Measurements from ENCODE around the gene GLCE. TPM values are rescaled to one million over a fixed set of nuclear protein-coding genes. Genes with fewer than 3 reads are reported as not detected.

The GLCE gene
- total RNA-seq, 1 donor from 2014 or later = 33.8 TPM

DNA sequence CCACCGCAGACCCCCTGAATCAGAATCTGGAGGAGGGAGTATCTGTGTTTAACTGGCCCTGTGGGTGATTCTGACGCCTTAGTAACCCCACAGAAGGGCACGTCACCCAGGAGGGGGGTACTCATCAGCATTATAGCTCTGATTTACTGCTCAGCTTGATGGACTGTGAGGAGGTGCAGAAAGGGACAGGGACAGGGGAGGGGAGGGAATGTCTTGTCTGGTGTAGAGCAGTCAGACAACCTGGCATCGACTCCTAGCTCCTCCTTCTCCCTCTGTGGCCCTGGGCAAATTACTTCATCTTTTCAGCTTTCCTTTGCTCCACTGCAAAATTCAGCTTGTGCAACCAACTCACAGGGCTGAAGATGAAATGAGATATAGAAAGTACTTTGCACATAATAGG, 42.3 kb upstream of the GLCE start:
- Mint-ChIP-seq H3K27ac (peak overlapping the region; percentile 70), H3K4me1 (ENCODE audit: unreplicated experiment) (peaks cover 46% of the 10 kb centered on the region), H3K4me3 (peak overlapping the region; percentile 9), H3K36me3 (no peaks in the 10 kb centered on the region), H3K27me3 (peaks cover 10% of the 10 kb centered on the region), H3K9me3 (peaks cover 5% of the 10 kb centered on the region)
- DNase-seq (ENCODE audit: extremely low spot score, unreplicated experiment) = no peak
- TF ChIP-seq, protein P1, sequence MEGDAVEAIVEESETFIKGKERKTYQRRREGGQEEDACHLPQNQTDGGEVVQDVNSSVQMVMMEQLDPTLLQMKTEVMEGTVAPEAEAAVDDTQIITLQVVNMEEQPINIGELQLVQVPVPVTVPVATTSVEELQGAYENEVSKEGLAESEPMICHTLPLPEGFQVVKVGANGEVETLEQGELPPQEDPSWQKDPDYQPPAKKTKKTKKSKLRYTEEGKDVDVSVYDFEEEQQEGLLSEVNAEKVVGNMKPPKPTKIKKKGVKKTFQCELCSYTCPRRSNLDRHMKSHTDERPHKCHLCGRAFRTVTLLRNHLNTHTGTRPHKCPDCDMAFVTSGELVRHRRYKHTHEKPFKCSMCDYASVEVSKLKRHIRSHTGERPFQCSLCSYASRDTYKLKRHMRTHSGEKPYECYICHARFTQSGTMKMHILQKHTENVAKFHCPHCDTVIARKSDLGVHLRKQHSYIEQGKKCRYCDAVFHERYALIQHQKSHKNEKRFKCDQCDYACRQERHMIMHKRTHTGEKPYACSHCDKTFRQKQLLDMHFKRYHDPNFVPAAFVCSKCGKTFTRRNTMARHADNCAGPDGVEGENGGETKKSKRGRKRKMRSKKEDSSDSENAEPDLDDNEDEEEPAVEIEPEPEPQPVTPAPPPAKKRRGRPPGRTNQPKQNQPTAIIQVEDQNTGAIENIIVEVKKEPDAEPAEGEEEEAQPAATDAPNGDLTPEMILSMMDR (conservative IDR thresholded peaks at IDR 0.05) = no peak

DNA sequence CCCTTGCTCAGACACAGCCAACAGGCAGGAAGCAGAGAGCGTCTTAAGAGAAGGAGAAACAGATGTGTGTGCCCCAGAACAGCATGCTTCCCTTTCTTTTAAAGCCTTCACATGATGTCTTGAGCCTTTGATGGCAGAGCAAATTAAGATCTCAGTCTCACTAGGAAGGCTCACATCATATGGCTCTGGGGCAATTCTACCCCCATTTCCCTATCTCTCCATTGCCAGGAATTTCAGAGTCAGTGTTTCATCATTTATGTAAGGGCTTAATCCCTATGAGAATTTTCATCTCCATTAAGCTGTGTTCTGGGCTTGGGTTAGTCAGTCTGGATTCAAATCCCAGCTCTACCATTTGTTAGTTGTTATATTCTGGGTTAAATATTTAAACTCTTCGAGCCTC, 41.4 kb upstream of the GLCE start:
- no peak for DNase-seq (ENCODE audit: extremely low spot score, unreplicated experiment)
- TF ChIP-seq, protein P1 (conservative IDR thresholded peaks at IDR 0.05) = no peak
- Mint-ChIP-seq H3K4me1 (ENCODE audit: unreplicated experiment) (peaks cover 45% of the 10 kb centered on the region), H3K27ac (no peak overlapping the region), H3K27me3 (peaks cover 4% of the 10 kb centered on the region), H3K36me3 (no peaks in the 10 kb centered on the region), H3K9me3 (peaks cover 4% of the 10 kb centered on the region), H3K4me3 (no peak overlapping the region)

DNA sequence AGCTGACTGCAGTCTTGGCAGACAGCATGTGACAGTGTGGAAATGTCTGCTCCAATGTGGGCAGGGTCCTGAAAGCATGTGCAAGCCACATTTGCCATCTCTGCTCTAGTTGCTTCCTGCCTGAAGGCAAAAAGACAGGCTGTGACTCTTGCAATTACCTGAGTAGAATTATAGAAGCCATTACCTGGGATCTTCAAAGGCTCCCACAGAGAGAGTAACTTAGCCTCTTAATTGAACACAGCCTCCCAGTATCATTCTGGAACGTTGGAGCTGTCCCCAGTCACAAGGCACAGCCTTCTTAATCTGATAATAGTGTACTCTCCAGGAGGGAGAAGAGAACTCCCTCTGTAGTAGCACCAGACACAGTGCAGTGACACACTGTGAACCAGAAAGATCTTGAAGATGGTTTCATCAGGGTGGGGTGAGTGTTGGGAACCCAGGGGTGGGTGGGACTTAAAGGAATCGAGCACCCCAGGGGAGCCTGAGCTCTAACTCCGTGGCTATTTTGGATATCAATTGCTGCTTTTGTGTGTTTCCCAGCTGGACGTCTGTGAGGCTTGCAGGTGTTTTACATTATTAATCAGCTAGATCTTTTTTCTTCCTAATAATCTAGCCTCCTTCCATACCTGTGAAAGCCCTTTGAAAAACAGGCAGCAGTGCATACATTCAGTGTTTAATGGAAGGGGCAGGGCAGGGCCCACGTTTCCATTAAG, 40.6 kb upstream of the GLCE start:
- DNase-seq (ENCODE audit: extremely low spot score, unreplicated experiment) = no peak
- no peak overlapping the region for H3K4me3 Mint-ChIP-seq
- H3K27ac Mint-ChIP-seq = peak overlapping the region; percentile 59
- no peaks in the 10 kb centered on the region for H3K9me3 Mint-ChIP-seq
- no peaks in the 10 kb centered on the region for H3K27me3 Mint-ChIP-seq
- peaks cover 37% of the 10 kb centered on the region for H3K4me1 Mint-ChIP-seq (ENCODE audit: unreplicated experiment)
- TF ChIP-seq, protein P1 (conservative IDR thresholded peaks at IDR 0.05) = no peak
- H3K36me3 Mint-ChIP-seq = no peaks in the 10 kb centered on the region

DNA sequence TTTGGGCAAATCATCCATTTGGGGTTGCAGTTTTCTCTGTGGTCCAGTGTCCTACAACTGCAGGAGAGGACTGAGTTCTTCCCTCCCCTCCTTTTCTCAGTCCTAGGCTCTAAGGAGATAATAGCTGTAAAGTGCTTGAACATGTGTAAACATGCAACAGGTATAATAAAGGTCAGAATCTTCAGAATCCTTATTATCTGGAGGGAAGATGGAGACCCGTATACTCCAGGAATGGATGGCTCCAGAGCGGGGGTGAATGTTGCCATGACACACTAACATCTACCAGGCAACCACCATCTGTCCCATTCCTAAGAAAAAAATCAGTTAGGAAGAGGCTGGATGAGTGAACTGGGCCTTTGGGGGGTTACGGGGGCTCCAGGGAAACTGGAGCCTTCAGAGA, 39.7 kb upstream of the GLCE start:
- TF ChIP-seq, protein P1 (conservative IDR thresholded peaks at IDR 0.05) = no peak
- DNase-seq (ENCODE audit: extremely low spot score, unreplicated experiment) = no peak
- peaks cover 37% of the 10 kb centered on the region for H3K4me1 Mint-ChIP-seq (ENCODE audit: unreplicated experiment)
- H3K9me3 Mint-ChIP-seq = no peaks in the 10 kb centered on the region
- no peaks in the 10 kb centered on the region for H3K36me3 Mint-ChIP-seq
- no peaks in the 10 kb centered on the region for H3K27me3 Mint-ChIP-seq
- H3K4me3 Mint-ChIP-seq = no peak overlapping the region
- no peak overlapping the region for H3K27ac Mint-ChIP-seq

DNA sequence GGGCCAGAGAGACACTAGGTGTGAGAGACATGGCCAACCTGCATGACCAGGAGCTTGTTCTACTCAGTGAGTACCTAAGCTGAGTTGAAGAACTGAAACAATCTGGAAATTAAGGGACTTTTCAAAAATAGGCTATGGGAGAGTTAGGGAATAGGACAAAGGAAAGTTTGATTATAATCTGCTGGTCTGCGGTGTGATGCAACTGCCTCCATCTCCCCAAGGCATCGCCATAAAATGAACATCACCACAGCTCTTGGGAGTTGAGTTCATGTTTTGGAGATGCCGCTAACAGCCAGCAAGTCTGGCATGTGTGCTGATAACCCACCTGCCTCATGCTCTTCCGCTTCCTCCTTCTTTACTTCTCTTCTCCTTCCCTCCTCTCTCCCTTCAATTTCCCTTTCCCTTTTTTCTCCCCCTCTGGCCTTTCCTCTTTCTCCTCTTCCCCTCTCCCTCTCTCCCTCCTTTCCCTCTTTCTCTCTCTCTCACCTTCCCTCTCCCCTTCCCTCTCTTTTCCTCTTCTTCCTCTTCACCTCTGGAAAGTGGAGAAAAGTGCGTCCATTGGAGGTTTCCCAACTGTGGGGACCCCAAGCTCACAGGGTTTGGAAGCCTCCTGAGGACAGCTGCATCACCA, 39.1 kb upstream of the GLCE start:
- Mint-ChIP-seq H3K27me3 (no peaks in the 10 kb centered on the region), H3K27ac (no peak overlapping the region), H3K4me3 (no peak overlapping the region), H3K36me3 (no peaks in the 10 kb centered on the region), H3K4me1 (ENCODE audit: unreplicated experiment) (peaks cover 43% of the 10 kb centered on the region), H3K9me3 (no peaks in the 10 kb centered on the region)
- TF ChIP-seq, protein P1 (conservative IDR thresholded peaks at IDR 0.05) = no peak
- DNase-seq (ENCODE audit: extremely low spot score, unreplicated experiment) = no peak

Measured in type B pancreatic cell (in vitro differentiated cells).